IMR-90 (cell line): ENCODE data around the gene RPS3.

Experiments
- CTCF ChIP-seq: conservative IDR thresholded peaks from 2 replicates; pipeline ENCODE4 v1.5.1; 2012; ENCODE audit warnings: mild to moderate bottlenecking, low read depth, low read length, improper control_type of control experiment
- MAFK ChIP-seq: IDR thresholded peaks from 2 replicates; pipeline ENCODE4 v1.6.1; 2012; ENCODE audit warnings: low read depth, low read length, improper control_type of control experiment
- NFE2L2 ChIP-seq: fragments of 150-350 bp; IDR thresholded peaks from 2 replicates; pipeline ENCODE4 v1.6.1; 2016; ENCODE audit warnings: low read depth, mild to moderate bottlenecking, low read length
- POLR2A ChIP-seq: IDR thresholded peaks from 2 replicates; pipeline ENCODE4 v1.6.1; 2012; ENCODE audit warnings: mild to moderate bottlenecking, low read depth, low read length
- RAD21 ChIP-seq: IDR thresholded peaks from 2 replicates; pipeline ENCODE4 v1.6.1; 2012; ENCODE audit warnings: low read length, improper control_type of control experiment
- RCOR1 ChIP-seq: IDR thresholded peaks from 2 replicates; pipeline ENCODE4 v1.6.1; 2012; ENCODE audit warnings: mild to moderate bottlenecking, low read length, improper control_type of control experiment; ENCODE audit not compliant: insufficient replicate concordance
- RFX5 ChIP-seq: IDR thresholded peaks from 2 replicates; pipeline ENCODE4 v1.8.0; 2012; ENCODE audit warnings: low read depth, mild to moderate bottlenecking, low read length, moderate library complexity
- SMC3 ChIP-seq: fragments of 150-350 bp; IDR thresholded peaks from 2 replicates; pipeline ENCODE4 v1.6.1; 2016; ENCODE audit warnings: low read depth, mild to moderate bottlenecking, antibody characterized with exemption, low read length, moderate library complexity
- USF2 ChIP-seq: fragments of 150-350 bp; IDR thresholded peaks from 2 replicates; pipeline ENCODE4 v1.6.1; 2017; ENCODE audit warnings: mild to moderate bottlenecking, antibody characterized with exemption, low read length, low read depth

GRCh38 chr11:75441804-75442132, 42.5 kb downstream of the RPS3 start:
- TF ChIP-seq CTCF (no peak), NFE2L2 (no peak), RAD21 (no peak), RFX5 (no peak), MAFK (no peak), USF2 (no peak), SMC3 (no peak), RCOR1 (no peak), POLR2A (no peak)
